Right lobe of liver (tissue), 6 donors: Measurements from ENCODE around the gene SH2B3. TPM values are rescaled to one million over a fixed set of nuclear protein-coding genes. Genes with fewer than 3 reads are reported as not detected.
A peak's percentile ranks its signal among the peaks of the same experiment; 100 is the strongest.

ENCODE experiments used
- ATAC-seq, 4 donors: fragments of 200-7000 bp; cut with Tn5 transposase; one replicate each; pipeline ENCODE4 v1.9.1; 2020; ENCODE audit warnings: mild to moderate bottlenecking in 4 of 4, moderate library complexity in 4 of 4
- DNase-seq, 3 donors: peaks; one replicate each; pipeline ENCODE4 v3.0.0-alpha.2; 2020
- H3K27ac ChIP-seq, 3 donors: fragments of 200-600 bp; one replicate each; pipeline ENCODE4 v1.8.0; 2022
- H3K27me3 ChIP-seq, 2 donors: fragments of 200-600 bp; one replicate each; pipeline ENCODE4 v1.8.0; 2022
- H3K36me3 ChIP-seq, 4 donors: fragments of 200-600 bp; sonication (generic) in 1 of 4; one replicate each; pipeline versions ENCODE4 v1.5.1 to v1.8.0; 2017 to 2022; ENCODE audit warnings: control low read depth in 1 of 4
- H3K4me1 ChIP-seq, 4 donors: fragments of 200-600 bp; sonication (generic) in 1 of 4; one replicate each; pipeline versions ENCODE4 v1.5.1 to v1.8.0; 2017 to 2022; ENCODE audit warnings: control low read depth in 1 of 4
- H3K4me3 ChIP-seq, 3 donors: fragments of 200-600 bp; one replicate each; pipeline ENCODE4 v1.8.0; 2022
- H3K9me3 ChIP-seq, 4 donors: fragments of 200-600 bp; sonication (generic) in 1 of 4; one replicate each; pipeline versions ENCODE4 v1.5.1 to v1.8.0; 2017 to 2022; ENCODE audit warnings: control low read depth in 1 of 4
- POLR2A ChIP-seq: fragments of 450-650 bp; IDR thresholded peaks from one replicate; pipeline ENCODE4 v1.6.1; 2017; ENCODE audit warnings: antibody characterized with exemption, mild to moderate bottlenecking
- WGBS: methylation state at CpG from one replicate; pipeline ENCODE4 v1.1.6; 2018; ENCODE audit warnings: low coverage, low lambda C conversion rate; ENCODE audit not compliant: insufficient coverage; ENCODE audit errors: missing lambda C conversion rate; 5-methylcytosine and 5-hydroxymethylcytosine counted together
- intact Hi-C, 2 donors: fragments of 100-400 bp; cut with DNase I; formaldehyde crosslinking; loops; one replicate each; pipeline versions ENCODE4 v1.11.2 to v1.14.1; 2022
- total RNA-seq, 6 experiments: library from RNA; depleted of rRNA in 2 of 6; stranded (reverse); fragments of >200 nt in 2 of 6; fragmentation: NEBNext Ultra II Directional in 3 of 6; extraction: Animal tissue kit (Norgen Biotek cat#: 25700) in 3 of 6; gene quantifications; one replicate each; pipeline versions ENCODE4 v1.1.0 to v1.2.4, GENCODE V29; 2016 to 2023
- TF ChIP-seq, protein P1 (sequence below), 4 donors: fragments of 200-600 bp in 3 of 4; fragments of 450-650 bp in 1 of 4; IDR thresholded peaks; one replicate each; pipeline versions ENCODE4 v1.5.1 to v1.8.0; 2016 to 2022; ENCODE audit warnings: antibody characterized with exemption in 4 of 4, mild to moderate bottlenecking in 2 of 4
- donor health status: DM: no; HTN: yes; CAD: no.
- donor health status: DM: no; HTN: no; CAD: no.
- donor health status: DM: no; HTN: no; CAD: no.
- donor health status: DM: no; HTN: yes; CAD: no.
- donor health status: DM: no; HTN: yes; CAD: no.

The SH2B3 gene
- total RNA-seq, 6 experiments from 2014 or later: 6.7 to 43.5 (median 17.0) TPM

DNA sequence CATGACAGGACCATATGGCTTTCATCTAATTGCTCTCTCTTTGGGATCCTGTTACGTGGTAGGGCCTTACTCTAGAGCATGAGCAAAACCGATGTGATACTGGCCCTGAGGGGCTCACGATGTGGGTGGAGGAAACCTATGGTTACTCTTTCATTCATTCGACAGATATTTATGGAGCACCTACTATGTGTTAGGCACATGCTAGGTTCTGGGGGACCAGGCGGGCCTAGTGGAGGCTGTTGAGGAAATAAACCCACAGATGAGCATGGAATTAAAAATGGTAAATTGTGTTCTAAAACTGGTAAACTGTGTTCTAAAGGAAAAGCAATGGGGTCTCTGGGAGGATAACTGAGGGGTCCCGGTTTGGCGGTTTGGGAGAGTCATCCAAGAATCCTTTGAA, 14.8 kb downstream of the SH2B3 start:
- Histone ChIP-seq H3K4me3 (no peak overlapping the region), H3K27me3 (no peaks in the 10 kb centered on the region), H3K4me1 (peaks cover 0 to 15% (median 8%) of the 10 kb centered on the region in 4 donors), H3K36me3 (peaks cover 0 to 11% (median 6%) of the 10 kb centered on the region in 4 donors), H3K9me3 (no peaks in the 10 kb centered on the region), H3K27ac (no peak overlapping the region)
- no peak for ATAC-seq
- DNase-seq: no peak
- intact Hi-C loops: no loop called here
- TF ChIP-seq POLR2A: no peak
- TF ChIP-seq, protein P1, sequence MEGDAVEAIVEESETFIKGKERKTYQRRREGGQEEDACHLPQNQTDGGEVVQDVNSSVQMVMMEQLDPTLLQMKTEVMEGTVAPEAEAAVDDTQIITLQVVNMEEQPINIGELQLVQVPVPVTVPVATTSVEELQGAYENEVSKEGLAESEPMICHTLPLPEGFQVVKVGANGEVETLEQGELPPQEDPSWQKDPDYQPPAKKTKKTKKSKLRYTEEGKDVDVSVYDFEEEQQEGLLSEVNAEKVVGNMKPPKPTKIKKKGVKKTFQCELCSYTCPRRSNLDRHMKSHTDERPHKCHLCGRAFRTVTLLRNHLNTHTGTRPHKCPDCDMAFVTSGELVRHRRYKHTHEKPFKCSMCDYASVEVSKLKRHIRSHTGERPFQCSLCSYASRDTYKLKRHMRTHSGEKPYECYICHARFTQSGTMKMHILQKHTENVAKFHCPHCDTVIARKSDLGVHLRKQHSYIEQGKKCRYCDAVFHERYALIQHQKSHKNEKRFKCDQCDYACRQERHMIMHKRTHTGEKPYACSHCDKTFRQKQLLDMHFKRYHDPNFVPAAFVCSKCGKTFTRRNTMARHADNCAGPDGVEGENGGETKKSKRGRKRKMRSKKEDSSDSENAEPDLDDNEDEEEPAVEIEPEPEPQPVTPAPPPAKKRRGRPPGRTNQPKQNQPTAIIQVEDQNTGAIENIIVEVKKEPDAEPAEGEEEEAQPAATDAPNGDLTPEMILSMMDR (IDR thresholded peaks at IDR 0.05): no peak
- 93% methylated on average over 7 of the region's 7 CpGs for WGBS

DNA sequence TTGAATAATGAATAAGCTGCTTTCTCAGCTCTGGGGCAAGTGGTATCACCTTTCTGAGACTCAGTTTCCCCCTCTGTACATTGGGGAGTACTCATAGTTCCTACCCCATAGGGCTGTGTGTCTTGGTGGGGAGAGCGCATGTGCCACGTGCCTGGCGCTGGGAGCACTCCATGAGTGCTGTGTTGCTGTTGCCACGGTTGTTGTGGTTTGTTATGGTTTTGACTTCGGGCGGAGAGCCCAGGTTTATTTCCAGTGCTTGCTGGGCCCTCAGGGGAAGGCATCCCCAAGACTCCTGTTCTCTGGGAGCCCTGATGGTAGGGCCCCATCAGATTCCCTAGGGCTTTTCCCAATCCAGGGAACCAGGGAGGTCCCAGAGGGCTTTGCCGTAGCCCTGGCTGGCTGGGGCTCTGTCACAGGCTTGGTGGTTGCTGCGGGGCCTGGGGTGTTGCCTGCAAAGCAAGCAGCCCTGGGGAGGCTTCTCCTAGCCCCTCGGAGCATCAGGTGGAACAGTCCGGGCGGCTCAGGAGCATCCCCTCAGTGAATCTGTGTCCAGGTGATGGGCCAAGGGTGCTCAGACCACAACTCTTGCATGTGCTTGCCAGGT, 18.6 kb downstream of the SH2B3 start:
- Histone ChIP-seq H3K36me3 (peaks cover 0 to 7% (median under 1%) of the 10 kb centered on the region in 4 donors), H3K27ac (peak overlapping the region in 2 of 3 donors; percentile 91 to 97), H3K27me3 (no peaks in the 10 kb centered on the region), H3K4me1 (peaks cover 0 to 27% (median 15%) of the 10 kb centered on the region in 4 donors), H3K4me3 (no peak overlapping the region), H3K9me3 (no peaks in the 10 kb centered on the region)
- WGBS: 70% methylated on average over 2 of the region's 11 CpGs
- TF ChIP-seq, protein P1 (IDR thresholded peaks at IDR 0.05): no peak
- no peak for TF ChIP-seq POLR2A
- peak in 1 of 4 donors; percentile 51 for ATAC-seq
- intact Hi-C loops: no loop called here
- no peak for DNase-seq

DNA sequence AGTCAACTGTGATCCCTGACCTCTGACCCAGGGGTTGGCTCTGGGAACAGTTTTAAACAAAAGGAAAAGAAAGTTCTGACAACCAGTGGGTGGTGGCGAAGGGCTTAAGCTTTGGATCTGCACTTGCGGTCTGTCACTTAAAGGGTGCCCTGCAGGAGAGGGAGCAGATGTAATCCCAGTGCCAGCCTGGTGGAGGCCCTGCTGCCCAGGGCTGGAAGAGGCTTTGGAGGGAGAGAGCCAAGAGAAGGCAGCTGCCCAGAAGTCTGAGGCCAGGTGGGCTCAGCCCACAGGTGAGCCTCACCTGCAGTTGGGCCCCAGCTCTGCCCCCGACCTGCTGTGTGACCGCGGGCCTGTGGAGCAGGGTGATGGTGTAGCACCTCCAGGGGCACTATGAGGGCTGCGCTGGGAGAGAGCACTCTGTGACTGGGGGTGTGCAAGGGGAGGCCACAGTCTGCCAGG, 19.1 kb downstream of the SH2B3 start:
- Histone ChIP-seq H3K27me3 (no peaks in the 10 kb centered on the region), H3K9me3 (no peaks in the 10 kb centered on the region), H3K4me1 (peaks cover 0 to 32% (median 18%) of the 10 kb centered on the region in 4 donors), H3K36me3 (peaks cover 0 to 3% (median 0%) of the 10 kb centered on the region in 4 donors), H3K27ac (peak overlapping the region; percentile 75 to 97 (median 91)), H3K4me3 (no peak overlapping the region)
- 27% methylated on average over 3 of the region's 6 CpGs for WGBS
- TF ChIP-seq, protein P1 (IDR thresholded peaks at IDR 0.05): peak in 3 of 4 donors; percentile 27 to 56 (median 29)
- TF ChIP-seq POLR2A: no peak
- intact Hi-C loops: no loop called here
- peak; percentile 28 to 60 (median 44) for ATAC-seq
- no peak for DNase-seq

DNA sequence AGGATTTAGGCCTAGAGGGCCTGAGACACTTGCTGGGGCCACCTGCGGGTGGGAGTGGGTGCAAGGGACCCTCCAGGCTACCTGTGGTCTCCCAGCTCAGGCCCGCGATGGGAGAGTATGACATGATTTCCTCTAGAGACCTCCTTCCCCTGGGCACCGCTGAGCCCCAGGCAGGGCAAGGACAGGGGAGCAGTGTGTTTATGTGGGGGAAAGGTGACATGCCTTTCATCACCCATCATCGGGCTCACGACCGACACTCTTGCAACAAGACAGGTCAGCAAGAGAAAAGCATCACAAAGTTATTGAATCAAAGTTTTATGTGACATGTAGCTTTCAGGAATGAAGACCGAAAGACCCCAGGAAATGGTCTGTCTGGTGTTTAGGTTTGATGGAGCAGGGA, 19.9 kb downstream of the SH2B3 start:
- no peaks in the 10 kb centered on the region for H3K36me3 ChIP-seq
- peaks cover 0 to 41% (median 22%) of the 10 kb centered on the region in 4 donors for H3K4me1 ChIP-seq
- intact Hi-C loops: no loop called here
- peak; percentile 61 to 77 (median 72) for ATAC-seq
- DNase-seq: peak in 2 of 3 donors; percentile 69 to 71
- no peaks in the 10 kb centered on the region for H3K27me3 ChIP-seq
- H3K9me3 ChIP-seq: no peaks in the 10 kb centered on the region
- H3K4me3 ChIP-seq: no peak overlapping the region
- TF ChIP-seq, protein P1 (IDR thresholded peaks at IDR 0.05): peak in 1 of 4 donors; percentile 3
- TF ChIP-seq POLR2A: peak; percentile 52
- peak overlapping the region; percentile 75 to 97 (median 91) for H3K27ac ChIP-seq
- 14% methylated on average over 5 of the region's 8 CpGs for WGBS
